ENCODE results near the gene CHST8. TPM values are rescaled to one million over a fixed set of nuclear protein-coding genes. Genes with fewer than 3 reads are reported as not detected.

The CHST8 gene
- total and polyA plus RNA-seq, 2 of the 13 experiments (the other 11 are each of a cell fraction or from before 2014, with no cell fraction given), result not detected

DNA sequence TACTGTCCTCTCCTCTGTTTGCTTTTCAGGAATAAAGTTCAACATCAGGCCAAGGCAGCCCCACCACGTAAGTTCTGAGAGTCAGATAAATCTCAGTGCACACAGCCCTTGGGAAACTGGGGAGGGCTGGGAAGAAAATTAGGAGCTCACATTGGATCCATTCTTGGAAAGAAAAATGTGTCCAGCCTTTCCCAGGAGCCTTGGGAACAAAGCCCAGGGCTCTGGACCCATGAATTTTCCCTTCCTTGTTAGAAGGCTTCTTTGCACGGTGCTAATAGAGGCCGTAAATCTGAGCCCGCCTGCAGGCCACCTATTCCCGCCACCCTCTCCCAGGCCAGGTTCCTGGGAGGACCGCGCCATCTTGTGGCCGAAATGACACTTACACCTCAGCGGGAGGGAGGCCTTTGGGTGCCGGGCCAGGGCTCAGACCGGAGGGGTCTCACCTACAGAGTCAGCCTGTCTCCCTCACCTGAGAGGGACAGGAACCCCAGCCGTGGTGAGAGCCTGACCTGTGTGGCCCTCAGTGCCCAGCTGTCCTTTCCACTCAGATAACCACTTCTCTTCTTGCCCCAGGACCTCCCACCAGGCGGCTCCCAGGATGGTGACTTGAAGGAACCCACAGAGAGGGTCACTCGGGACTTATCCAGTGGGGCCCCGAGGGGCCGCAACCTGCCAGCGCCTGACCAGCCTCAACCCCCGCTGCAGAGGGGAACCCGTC is 149.8 kb downstream of the CHST8 start (continued):
- TF ChIP-seq, protein P1, sequence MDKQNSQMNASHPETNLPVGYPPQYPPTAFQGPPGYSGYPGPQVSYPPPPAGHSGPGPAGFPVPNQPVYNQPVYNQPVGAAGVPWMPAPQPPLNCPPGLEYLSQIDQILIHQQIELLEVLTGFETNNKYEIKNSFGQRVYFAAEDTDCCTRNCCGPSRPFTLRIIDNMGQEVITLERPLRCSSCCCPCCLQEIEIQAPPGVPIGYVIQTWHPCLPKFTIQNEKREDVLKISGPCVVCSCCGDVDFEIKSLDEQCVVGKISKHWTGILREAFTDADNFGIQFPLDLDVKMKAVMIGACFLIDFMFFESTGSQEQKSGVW (CRISPR knock-in tag; IDR thresholded peaks at IDR 0.05; ENCODE audit: borderline replicate concordance), result no peak
- TF ChIP-seq FLYWCH1 (CRISPR knock-in tag; IDR thresholded peaks at IDR 0.05) (no peak), XRCC5 (optimal IDR thresholded peaks at IDR 0.05; ENCODE audit: low read length) (peak; percentile 46), ZNF773 (CRISPR knock-in tag; IDR thresholded peaks at IDR 0.05; ENCODE audit: borderline replicate concordance) (no peak), ATAD3A (CRISPR knock-in tag; IDR thresholded peaks at IDR 0.05) (no peak), PHF21A (CRISPR knock-in tag; IDR thresholded peaks at IDR 0.05) (peak; percentile 35; the same call in 1 of the 2 replicates), ZNF235 (CRISPR knock-in tag; IDR thresholded peaks at IDR 0.05; ENCODE audit: borderline replicate concordance) (no peak), ZNF83 (CRISPR knock-in tag; IDR thresholded peaks at IDR 0.05; ENCODE audit: borderline replicate concordance) (no peak), U2AF1 (optimal IDR thresholded peaks at IDR 0.05; ENCODE audit: low read depth, low read length) (peak; percentile 39), FOSL2 (CRISPR knock-in tag; IDR thresholded peaks at IDR 0.05) (0 out of 2 replicates have a peak, but pooled peaks have one; percentile 8)
- TF ChIP-seq, protein P2, sequence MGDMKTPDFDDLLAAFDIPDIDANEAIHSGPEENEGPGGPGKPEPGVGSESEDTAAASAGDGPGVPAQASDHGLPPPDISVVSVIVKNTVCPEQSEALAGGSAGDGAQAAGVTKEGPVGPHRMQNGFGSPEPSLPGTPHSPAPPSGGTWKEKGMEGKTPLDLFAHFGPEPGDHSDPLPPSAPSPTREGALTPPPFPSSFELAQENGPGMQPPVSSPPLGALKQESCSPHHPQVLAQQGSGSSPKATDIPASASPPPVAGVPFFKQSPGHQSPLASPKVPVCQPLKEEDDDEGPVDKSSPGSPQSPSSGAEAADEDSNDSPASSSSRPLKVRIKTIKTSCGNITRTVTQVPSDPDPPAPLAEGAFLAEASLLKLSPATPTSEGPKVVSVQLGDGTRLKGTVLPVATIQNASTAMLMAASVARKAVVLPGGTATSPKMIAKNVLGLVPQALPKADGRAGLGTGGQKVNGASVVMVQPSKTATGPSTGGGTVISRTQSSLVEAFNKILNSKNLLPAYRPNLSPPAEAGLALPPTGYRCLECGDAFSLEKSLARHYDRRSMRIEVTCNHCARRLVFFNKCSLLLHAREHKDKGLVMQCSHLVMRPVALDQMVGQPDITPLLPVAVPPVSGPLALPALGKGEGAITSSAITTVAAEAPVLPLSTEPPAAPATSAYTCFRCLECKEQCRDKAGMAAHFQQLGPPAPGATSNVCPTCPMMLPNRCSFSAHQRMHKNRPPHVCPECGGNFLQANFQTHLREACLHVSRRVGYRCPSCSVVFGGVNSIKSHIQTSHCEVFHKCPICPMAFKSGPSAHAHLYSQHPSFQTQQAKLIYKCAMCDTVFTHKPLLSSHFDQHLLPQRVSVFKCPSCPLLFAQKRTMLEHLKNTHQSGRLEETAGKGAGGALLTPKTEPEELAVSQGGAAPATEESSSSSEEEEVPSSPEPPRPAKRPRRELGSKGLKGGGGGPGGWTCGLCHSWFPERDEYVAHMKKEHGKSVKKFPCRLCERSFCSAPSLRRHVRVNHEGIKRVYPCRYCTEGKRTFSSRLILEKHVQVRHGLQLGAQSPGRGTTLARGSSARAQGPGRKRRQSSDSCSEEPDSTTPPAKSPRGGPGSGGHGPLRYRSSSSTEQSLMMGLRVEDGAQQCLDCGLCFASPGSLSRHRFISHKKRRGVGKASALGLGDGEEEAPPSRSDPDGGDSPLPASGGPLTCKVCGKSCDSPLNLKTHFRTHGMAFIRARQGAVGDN (CRISPR knock-in tag; IDR thresholded peaks at IDR 0.05), result peak; percentile 20; the same call in 1 of the 2 replicates

Data from HepG2 (cell line).